Adrenal gland (tissue), 5 donors: Measurements from ENCODE around the gene HTR2C.

ENCODE experiments used
- CTCF ChIP-seq, 6 experiments: fragments of 450-650 bp in 4 of 6; fragments of 200-600 bp in 2 of 6; sonication (generic) in 1 of 6; IDR thresholded peaks; 1 replicate in 5 of 6; 2 replicates in 1 of 6; pipeline versions ENCODE4 v1.5.1 to v1.8.0; 2016 to 2021; ENCODE audit warnings: antibody characterized with exemption in 6 of 6, mild to moderate bottlenecking in 2 of 6, moderate library complexity in 1 of 6
- POLR2A ChIP-seq, 2 donors: fragments of 450-650 bp; IDR thresholded peaks; one replicate each; pipeline ENCODE4 v1.6.1; 2017; ENCODE audit warnings: antibody characterized with exemption in 2 of 2, mild to moderate bottlenecking in 2 of 2, moderate library complexity in 1 of 2
- donor health status: DM: no; HTN: no; CAD: no.

- TF ChIP-seq CTCF (IDR thresholded peaks at IDR 0.05) (no peak), POLR2A (IDR thresholded peaks at IDR 0.05) (no peak)
Measured at GRCh38 chrX:114599911-114600310, 16.0 kb downstream of the HTR2C start.
